Tibial nerve (tissue), 3 donors: ENCODE measurements around the gene ABHD11.
"Not testable (repeated sequence)": the region's sequence is repeated elsewhere in the genome, so short reads cannot be mapped to it uniquely, and the experiment has no call there.

ENCODE experiments used
- POLR2A ChIP-seq, 2 donors: fragments of 450-650 bp; IDR thresholded peaks; one replicate each; pipeline ENCODE4 v1.6.1; 2017; ENCODE audit warnings: antibody characterized with exemption in 2 of 2, mild to moderate bottlenecking in 2 of 2, moderate library complexity in 2 of 2
- TF ChIP-seq, protein P1 (sequence below), 5 experiments: fragments of 200-600 bp in 3 of 5; fragments of 450-650 bp in 2 of 5; sonication (generic) in 3 of 5; IDR thresholded peaks; one replicate each; pipeline ENCODE4 v1.5.1; 2016 to 2019; ENCODE audit warnings: antibody characterized with exemption in 5 of 5, mild to moderate bottlenecking in 3 of 5, moderate library complexity in 2 of 5

DNA sequence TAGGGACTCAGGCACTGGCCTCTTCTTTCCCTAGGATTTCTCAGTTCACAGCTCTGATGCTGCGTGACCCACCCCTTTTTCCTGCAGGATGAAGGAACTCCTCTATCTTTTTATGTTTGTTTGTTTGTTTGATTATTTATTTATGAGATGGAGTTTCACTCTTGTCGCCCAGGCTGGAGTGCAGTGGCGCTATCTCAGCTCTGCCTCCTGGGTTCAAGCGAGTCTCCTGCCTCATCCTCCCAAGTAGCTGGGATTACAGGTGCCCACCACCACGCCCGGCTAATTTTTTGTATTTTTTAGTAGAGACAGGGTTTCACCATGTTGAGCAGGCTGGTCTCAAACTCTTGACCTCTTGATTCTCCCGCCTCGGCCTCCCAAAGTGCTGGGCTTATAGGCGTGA, 18.2 kb downstream of the ABHD11 start:
- TF ChIP-seq, protein P1, sequence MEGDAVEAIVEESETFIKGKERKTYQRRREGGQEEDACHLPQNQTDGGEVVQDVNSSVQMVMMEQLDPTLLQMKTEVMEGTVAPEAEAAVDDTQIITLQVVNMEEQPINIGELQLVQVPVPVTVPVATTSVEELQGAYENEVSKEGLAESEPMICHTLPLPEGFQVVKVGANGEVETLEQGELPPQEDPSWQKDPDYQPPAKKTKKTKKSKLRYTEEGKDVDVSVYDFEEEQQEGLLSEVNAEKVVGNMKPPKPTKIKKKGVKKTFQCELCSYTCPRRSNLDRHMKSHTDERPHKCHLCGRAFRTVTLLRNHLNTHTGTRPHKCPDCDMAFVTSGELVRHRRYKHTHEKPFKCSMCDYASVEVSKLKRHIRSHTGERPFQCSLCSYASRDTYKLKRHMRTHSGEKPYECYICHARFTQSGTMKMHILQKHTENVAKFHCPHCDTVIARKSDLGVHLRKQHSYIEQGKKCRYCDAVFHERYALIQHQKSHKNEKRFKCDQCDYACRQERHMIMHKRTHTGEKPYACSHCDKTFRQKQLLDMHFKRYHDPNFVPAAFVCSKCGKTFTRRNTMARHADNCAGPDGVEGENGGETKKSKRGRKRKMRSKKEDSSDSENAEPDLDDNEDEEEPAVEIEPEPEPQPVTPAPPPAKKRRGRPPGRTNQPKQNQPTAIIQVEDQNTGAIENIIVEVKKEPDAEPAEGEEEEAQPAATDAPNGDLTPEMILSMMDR (IDR thresholded peaks at IDR 0.05) = not testable (repeated sequence)
- not testable (repeated sequence) for TF ChIP-seq POLR2A (IDR thresholded peaks at IDR 0.05)
